ENCODE results near the gene RAMAC.
"Not testable (repeated sequence)": the region's sequence is repeated elsewhere in the genome, so short reads cannot be mapped to it uniquely, and the experiment has no call there.

Gene RAMAC

DNA sequence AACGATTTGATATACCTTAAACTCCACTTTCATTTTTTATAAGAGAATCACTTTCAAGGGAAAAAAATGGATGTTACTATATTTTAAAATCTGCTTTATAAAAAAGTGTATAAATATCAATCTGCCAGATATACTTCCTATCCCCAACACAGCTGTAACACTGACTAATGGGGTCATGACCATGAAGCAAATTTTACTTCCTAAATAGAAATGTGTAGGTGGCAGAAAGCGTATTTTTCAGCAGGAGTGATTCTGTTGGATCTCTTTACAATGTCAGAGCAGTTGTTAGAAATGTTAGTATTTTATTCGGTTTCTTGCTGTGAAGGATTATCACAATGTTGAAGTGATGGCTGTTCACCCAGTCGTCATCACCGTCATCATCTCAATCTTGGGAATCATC lies 30.9 kb downstream of the RAMAC start:
- DNase-seq = no peak

DNA sequence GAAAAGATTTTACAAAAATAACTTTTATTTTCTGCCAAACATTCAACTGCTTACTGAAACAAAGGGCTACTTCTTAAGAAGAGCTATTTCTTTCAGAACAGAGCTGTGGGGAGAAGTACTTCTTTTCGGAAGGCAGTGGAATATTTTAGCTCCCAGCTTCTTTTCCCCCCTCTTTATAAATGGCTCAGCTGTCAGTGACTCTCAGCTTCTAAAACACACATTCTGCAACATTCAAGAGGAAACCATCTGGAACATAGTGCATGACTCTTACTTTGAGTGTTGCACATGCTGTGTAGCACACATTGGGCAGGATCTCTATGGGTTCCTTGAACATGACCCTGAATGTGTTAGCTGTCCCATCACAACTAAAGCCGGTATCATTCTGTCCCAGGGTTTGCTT lies 32.4 kb downstream of the RAMAC start:
- no peak for DNase-seq

DNA sequence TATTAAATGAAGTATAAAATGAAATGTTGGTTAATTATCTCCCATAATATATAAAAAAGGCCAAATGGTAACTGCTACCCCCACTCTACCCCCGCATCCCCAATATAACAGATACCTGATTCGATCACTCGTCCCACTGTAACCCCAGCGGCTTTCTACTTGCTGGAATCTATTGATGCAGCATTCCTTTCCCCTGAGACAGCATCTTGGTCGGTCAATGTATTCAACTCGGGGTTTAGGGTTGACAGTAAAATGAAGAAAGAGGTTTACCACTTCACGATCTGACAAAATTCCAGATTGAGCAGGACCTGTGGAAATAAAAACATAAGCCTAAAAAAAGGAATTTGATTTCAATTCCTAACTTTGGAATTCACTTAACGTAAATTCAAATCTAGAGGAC lies 44.0 kb downstream of the RAMAC start:
- DNase-seq = no peak

DNA sequence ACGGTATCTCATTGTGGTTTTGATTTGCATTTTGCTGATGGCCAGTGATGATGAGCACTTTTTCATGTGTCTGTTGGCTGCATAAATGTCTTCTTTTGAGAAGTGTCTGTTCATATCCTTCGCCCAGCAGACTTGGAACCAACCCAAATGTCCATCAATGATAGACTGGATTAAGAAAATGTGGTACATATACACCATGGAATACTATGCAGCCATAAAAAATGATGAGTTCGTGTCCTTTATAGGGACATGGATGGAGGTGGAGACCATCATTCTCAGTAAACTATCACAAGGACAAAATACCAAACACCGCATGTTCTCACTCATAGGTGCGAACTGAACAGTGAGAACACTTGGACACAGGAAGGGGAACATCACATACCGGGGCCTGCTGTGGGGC lies 45.2 kb downstream of the RAMAC start:
- not testable (repeated sequence) for DNase-seq

DNA sequence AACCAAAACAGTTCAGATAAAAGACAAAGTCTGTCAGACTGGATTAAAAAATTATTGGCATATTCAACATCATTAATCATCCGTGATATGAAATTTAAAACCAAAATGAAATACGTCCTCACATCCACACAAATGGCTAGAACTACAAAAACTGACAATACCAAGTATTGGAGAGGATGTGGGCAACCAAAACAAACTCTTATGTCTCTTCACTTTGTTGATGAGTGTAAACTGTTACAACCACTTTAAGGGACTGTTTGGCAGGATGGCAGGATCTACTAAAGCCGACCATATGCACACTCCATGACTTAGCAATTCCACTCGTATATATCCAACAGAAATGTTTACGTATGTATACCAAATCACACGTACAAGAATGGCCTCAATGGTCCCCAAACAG lies 50.2 kb downstream of the RAMAC start:
- no peak for DNase-seq

DNA sequence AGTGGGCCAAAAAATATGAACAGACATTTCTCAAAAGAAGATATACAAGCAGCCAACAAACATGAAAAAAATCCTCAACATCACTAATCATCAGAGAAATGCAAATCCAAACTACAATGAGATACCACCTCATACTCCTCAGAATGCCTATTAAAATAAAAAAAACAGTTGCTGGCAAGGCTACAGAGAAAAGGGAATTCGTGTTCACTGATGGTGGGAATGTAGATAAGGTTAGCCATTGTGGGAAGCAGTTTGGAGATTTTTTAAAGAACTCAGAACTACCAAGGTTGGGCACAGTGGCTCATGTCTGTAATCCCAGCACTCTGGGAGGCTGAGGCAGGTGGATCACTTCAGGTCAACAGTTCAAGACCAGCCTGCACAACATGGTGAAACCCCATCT lies 53.2 kb downstream of the RAMAC start:
- no peak for DNase-seq
